Heart right ventricle (tissue), 16 donors: ENCODE results near the gene MMP19. TPM values are rescaled to one million over a fixed set of nuclear protein-coding genes. Genes with fewer than 3 reads are reported as not detected.
A peak's percentile ranks its signal among the peaks of the same experiment; 100 is the strongest.

ENCODE experiments used
- ATAC-seq, 8 donors: fragments of 200-7000 bp; cut with Tn5 transposase; one replicate each; pipeline ENCODE4 v1.9.1; 2020; ENCODE audit warnings: mild to moderate bottlenecking in 8 of 8, moderate library complexity in 8 of 8, moderate number of reproducible peaks in 1 of 8
- DNase-seq, 2 donors: peaks; one replicate each; pipeline ENCODE4 v3.0.0-alpha.2; 2020
- H3K27ac ChIP-seq, 10 donors: fragments of 200-600 bp; sonication (generic) in 2 of 10; one replicate each; pipeline versions ENCODE4 v1.5.0 to v1.8.0; 2020 to 2022; ENCODE audit warnings: mild to moderate bottlenecking in 3 of 10
- H3K27me3 ChIP-seq, 7 donors: fragments of 200-600 bp; one replicate each; pipeline ENCODE4 v1.8.0; 2021 to 2022; ENCODE audit warnings: mild to moderate bottlenecking in 2 of 7
- H3K36me3 ChIP-seq, 9 donors: fragments of 200-600 bp; sonication (generic) in 1 of 9; one replicate each; pipeline versions ENCODE4 v1.5.0 to v1.8.0; 2020 to 2022; ENCODE audit warnings: mild to moderate bottlenecking in 2 of 9
- H3K4me1 ChIP-seq, 9 donors: fragments of 200-600 bp; sonication (generic) in 1 of 9; one replicate each; pipeline versions ENCODE4 v1.5.0 to v1.8.0; 2020 to 2022; ENCODE audit warnings: mild to moderate bottlenecking in 4 of 9
- H3K4me3 ChIP-seq, 10 donors: fragments of 200-600 bp; sonication (generic) in 2 of 10; one replicate each; pipeline versions ENCODE4 v1.5.0 to v1.8.0; 2020 to 2022; ENCODE audit warnings: mild to moderate bottlenecking in 7 of 10, moderate library complexity in 2 of 10
- H3K9me3 ChIP-seq, 11 donors: fragments of 200-600 bp in 10 of 11; sonication (generic) in 2 of 11; one replicate each; pipeline versions ENCODE4 v1.5.0 to v1.8.0; 2013 to 2022; ENCODE audit warnings: mild to moderate bottlenecking in 2 of 11, control low read depth in 1 of 11, moderate library complexity in 1 of 11
- WGBS, 2 donors: extraction: QIAGEN DNeasy Blood & Tissue Kit; methylation state at CpG; one replicate each; pipeline ENCODE4 v1.1.7; 2013; ENCODE audit warnings: inconsistent platforms in 1 of 2; 5-methylcytosine and 5-hydroxymethylcytosine counted together
- intact Hi-C, 10 donors: fragments of 100-400 bp; cut with DNase I; formaldehyde crosslinking; loops; one replicate each; pipeline versions ENCODE4 v1.11.1 to v1.14.2; 2022
- polyA plus RNA-seq, 2 donors: library from polyadenylated mRNA; stranded (reverse); fragments of 200-250 nt; gene quantifications; one replicate each; pipeline ENCODE4 v1.2.3, GENCODE V29; 2013
- total RNA-seq, 10 donors: library from RNA; stranded (reverse); fragmentation: NEBNext Ultra II Directional in 3 of 10; extraction: Animal tissue kit (Norgen Biotek cat#: 25700) in 3 of 10; gene quantifications; one replicate each; pipeline versions ENCODE4 v1.2.1 to v1.2.4, GENCODE V29; 2021 to 2023
- TF ChIP-seq, protein P1 (sequence below), 9 donors: fragments of 200-600 bp; sonication (generic) in 2 of 9; IDR thresholded peaks; one replicate each; pipeline versions ENCODE4 v1.5.0 to v1.8.0; 2021 to 2022; ENCODE audit warnings: antibody characterized with exemption in 9 of 9, mild to moderate bottlenecking in 5 of 9, moderate library complexity in 1 of 9
- donor health status: Arrhythmogenic right ventricular cardiomyopathy.
- donor health status: ischemic (EF 13 %, LVEDD 7.1; RV severe dilation, severe dysfunction).
- donor health status: healthy with polysubstance abuse.
- donor health status: DM: no; HTN: yes; CAD: no.
- donor health status: DM: no; HTN: no; CAD: no.
- donor health status: ischemic (EF 25% LVEDD 6.9; RV normal size, moderate dysfunction).
- donor health status: ischemic (EF 25% LVEDD 5.7; RV mildly dilated, moderate dysfunction).
- donor health status: healthy.
- donor health status: DM: yes; HTN: yes; CAD: no.
- donor health status: Ischemic cardiomyopathy.
- donor health status: ischemic (EF 35%, LVEDD 5.7; RV mildly dilated, moderate dysfunction).
- donor health status: nonischemic (EF 11% LVEDD 7.7; RV severe dilation, severe dysfunction).
- donor health status: DM: yes; HTN: yes; CAD: no.
- donor health status: PGD.
- donor health status: ischemic (EF 29% LVEDD 5.4; RV normal size, mild dysfunction).
- donor health status: nonischemic (EF 23%, LVEDD 6.1; RV moderate dilation, normal function).

The MMP19 gene
- total and polyA plus RNA-seq, 12 donors: 0.72 to 11.5 (median 1.8) TPM

DNA sequence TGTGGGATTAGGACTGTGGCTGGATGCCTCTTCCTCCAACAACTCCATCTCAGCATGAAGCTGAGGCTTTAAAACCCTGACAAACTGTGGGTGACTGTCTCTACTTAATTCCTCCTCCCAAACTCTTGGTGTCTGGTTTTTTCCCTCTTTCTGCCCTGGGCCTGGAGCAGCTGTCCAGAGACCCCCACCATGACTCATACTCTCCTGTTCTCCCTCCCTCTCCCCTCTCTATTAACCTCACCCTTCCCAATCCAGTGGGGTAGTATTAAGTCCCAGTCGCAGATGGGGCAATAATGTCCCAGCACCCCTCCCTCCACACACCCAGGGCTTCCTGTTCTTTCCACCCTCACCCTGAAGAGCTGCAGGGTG is 11.3 kb downstream of the MMP19 start:
- no peak for ATAC-seq
- Histone ChIP-seq H3K4me3 (peak overlapping the region; percentile 63 to 98 (median 85)), H3K27ac (peak overlapping the region in 9 of 10 donors; percentile 85 to 96 (median 92)), H3K4me1 (peaks cover 8 to 44% (median 42%) of the 10 kb centered on the region in 9 donors), H3K27me3 (no peaks in the 10 kb centered on the region), H3K9me3 (no peaks in the 10 kb centered on the region), H3K36me3 (peaks cover 0 to 17% (median 0%) of the 10 kb centered on the region in 9 donors)
- no peak for DNase-seq
- TF ChIP-seq, protein P1, sequence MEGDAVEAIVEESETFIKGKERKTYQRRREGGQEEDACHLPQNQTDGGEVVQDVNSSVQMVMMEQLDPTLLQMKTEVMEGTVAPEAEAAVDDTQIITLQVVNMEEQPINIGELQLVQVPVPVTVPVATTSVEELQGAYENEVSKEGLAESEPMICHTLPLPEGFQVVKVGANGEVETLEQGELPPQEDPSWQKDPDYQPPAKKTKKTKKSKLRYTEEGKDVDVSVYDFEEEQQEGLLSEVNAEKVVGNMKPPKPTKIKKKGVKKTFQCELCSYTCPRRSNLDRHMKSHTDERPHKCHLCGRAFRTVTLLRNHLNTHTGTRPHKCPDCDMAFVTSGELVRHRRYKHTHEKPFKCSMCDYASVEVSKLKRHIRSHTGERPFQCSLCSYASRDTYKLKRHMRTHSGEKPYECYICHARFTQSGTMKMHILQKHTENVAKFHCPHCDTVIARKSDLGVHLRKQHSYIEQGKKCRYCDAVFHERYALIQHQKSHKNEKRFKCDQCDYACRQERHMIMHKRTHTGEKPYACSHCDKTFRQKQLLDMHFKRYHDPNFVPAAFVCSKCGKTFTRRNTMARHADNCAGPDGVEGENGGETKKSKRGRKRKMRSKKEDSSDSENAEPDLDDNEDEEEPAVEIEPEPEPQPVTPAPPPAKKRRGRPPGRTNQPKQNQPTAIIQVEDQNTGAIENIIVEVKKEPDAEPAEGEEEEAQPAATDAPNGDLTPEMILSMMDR (IDR thresholded peaks at IDR 0.05): no peak
- intact Hi-C loops: loop anchor here in 5 of 10 donors (2.0 to 10.0 kb wide), 4 partner anchors 15 to 103 kb away; partner anchors contain the start of genes PYM1 (in 2 of the 5) and DGKA (in 1 of the 5)
- 25 to 38% methylated on average over 1 of the region's 1 CpG for WGBS, 2 donors

DNA sequence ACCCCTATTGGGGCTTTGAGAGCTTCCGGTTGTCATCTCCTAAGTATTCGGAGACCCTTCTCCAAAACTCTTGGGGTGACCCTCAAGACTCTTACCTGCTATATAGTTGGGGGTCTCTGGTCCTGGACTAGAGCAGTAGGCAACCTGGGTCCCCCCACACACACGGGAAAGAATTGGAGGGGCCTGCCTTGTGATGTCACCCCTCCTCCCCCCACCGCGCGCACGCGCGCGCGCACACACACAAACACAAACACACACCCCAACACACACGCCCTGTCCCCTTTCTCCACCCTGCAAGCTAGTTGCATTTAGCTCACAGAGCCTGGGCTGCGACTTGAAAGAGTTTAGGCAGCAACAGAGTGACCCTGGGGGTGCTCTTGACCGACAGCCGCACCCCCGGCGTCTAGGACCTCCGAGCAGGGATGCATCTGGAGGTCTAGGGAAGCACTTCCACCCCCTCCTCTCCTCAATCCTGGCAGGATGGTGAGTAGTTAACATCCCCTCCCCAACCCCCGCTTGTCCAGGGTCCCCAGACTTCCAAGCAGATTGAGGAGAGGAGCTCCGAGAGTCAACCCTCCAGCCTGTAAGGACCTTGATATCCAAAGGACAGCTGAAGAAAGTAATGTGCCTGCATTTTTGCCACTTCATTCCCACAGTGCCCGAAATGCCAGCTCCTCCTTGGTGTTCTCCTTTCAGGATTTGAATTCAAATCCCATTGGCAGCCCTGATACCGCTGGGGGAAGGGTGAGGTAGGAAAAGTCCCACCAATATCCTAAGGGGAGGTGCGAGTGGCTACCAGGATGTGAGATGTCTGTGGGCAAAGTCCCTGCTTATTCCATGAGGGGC is 11.9 kb downstream of the MMP19 start:
- H3K4me1 ChIP-seq: peaks cover 8 to 50% (median 48%) of the 10 kb centered on the region in 9 donors
- TF ChIP-seq, protein P1 (IDR thresholded peaks at IDR 0.05): no peak
- WGBS, 2 donors: 1 to 2% methylated on average over 23 of the region's 23 CpGs
- DNase-seq (peak; percentile 77 to 79), ATAC-seq (peak; percentile 32 to 75 (median 60))
- H3K36me3 ChIP-seq: peaks cover 0 to 14% (median 0%) of the 10 kb centered on the region in 9 donors
- peak overlapping the region; percentile 85 to 96 (median 92) for H3K27ac ChIP-seq
- no peaks in the 10 kb centered on the region for H3K9me3 ChIP-seq
- no peaks in the 10 kb centered on the region for H3K27me3 ChIP-seq
- intact Hi-C loops: loop anchor here in 5 of 10 donors (2.0 to 10.0 kb wide), 4 partner anchors 16 to 104 kb away; partner anchors contain the start of genes PYM1 (in 2 of the 5) and DGKA (in 1 of the 5)
- peak overlapping the region; percentile 63 to 98 (median 85) for H3K4me3 ChIP-seq

DNA sequence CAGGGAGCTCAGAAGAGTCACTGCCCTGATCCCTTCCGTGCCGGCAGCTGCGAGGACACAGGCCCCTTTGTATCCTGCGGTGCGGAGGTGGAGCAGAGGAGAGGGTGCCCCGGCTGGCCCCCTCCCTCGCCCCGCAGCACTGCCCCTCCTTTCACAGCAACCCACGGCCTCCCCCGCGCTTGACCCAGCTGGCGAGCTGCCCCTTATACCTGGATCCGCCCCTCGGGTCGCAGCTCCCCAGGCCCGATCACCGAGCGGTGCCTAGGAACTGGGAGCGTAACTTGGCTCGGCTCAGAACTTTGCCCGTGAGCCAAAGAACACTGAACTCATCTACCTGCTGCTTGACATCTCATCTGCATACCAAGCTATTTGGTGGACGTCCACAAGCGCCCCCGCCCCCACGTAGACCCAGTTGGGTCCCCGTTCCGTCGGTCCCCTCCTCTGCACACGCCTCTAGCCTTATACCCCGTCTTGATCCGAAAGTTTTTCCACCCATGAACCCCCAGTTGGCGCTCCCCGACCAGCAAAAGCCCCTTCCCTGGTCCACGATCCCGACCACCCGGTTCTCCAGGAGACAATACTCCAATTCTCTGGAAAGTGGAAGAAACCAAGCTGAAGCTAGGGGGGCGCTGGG is 12.7 kb downstream of the MMP19 start:
- peak; percentile 28 to 65 (median 34) for ATAC-seq
- H3K36me3 ChIP-seq: peaks cover 0 to 10% (median 0%) of the 10 kb centered on the region in 9 donors
- intact Hi-C loops: loop anchor here (1.0 to 10.0 kb wide), 6 partner anchors 17 to 105 kb away; partner anchors contain the start of genes PYM1 (in 7 of the 10) and DGKA (in 3 of the 10)
- TF ChIP-seq, protein P1 (IDR thresholded peaks at IDR 0.05): no peak
- H3K9me3 ChIP-seq: no peaks in the 10 kb centered on the region
- no peaks in the 10 kb centered on the region for H3K27me3 ChIP-seq
- DNase-seq: peak; percentile 44 to 62
- WGBS, 2 donors: 0% methylated on average over 34 to 37 of the region's 37 CpGs
- H3K27ac ChIP-seq: peak overlapping the region; percentile 85 to 96 (median 92)
- peak overlapping the region; percentile 63 to 98 (median 85) for H3K4me3 ChIP-seq
- H3K4me1 ChIP-seq: peaks cover 10 to 57% (median 50%) of the 10 kb centered on the region in 9 donors

DNA sequence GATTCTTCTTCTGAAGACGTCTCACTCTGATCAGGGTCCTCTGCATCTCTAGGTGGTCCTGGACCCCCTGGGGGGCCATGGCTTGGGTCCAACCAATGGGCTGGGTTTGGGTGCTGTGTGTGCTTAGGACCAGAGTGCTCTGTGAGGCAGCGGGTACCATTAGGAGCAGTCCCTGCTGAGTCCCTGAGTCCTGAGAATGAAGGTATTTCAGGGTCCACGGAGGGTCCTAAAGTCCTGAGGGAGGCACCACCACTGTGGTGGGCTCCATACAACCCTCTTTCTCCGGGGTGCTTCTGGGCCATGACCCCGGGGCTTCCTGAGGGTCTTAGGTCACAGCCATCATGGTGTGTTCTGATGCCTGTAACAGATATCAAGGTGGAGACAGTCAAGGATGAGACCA is 14.4 kb downstream of the MMP19 start:
- peak overlapping the region in 8 of 10 donors; percentile 80 to 96 (median 92) for H3K27ac ChIP-seq
- no peaks in the 10 kb centered on the region for H3K9me3 ChIP-seq
- TF ChIP-seq, protein P1 (IDR thresholded peaks at IDR 0.05): no peak
- ATAC-seq (no peak), DNase-seq (no peak)
- peak overlapping the region in 8 of 10 donors; percentile 63 to 98 (median 82) for H3K4me3 ChIP-seq
- intact Hi-C loops: loop anchor here in 4 of 10 donors (2.0 to 10.0 kb wide), 3 partner anchors 99 to 106 kb away; partner anchors contain the start of genes DGKA (in 2 of the 4) and PYM1 (in 2 of the 4)
- peaks cover 10 to 66% (median 57%) of the 10 kb centered on the region in 9 donors for H3K4me1 ChIP-seq
- no peaks in the 10 kb centered on the region for H3K27me3 ChIP-seq
- H3K36me3 ChIP-seq: peaks cover 0 to 19% (median 1%) of the 10 kb centered on the region in 9 donors
- 92 to 93% methylated on average over 5 of the region's 5 CpGs for WGBS, 2 donors
